Measurements from ENCODE around the gene COLGALT1.
"Not testable (repeated sequence)": the region's sequence is repeated elsewhere in the genome, so short reads cannot be mapped to it uniquely, and the experiment has no call there.

COLGALT1 gene

GRCh38 chr19:17555480-17555928 lies at the start of gene COLGALT1:
Gene COLGALT1 (plus strand): TSS chr19:17555649. CDS start chr19:17555714, 65 bp downstream.
- H3K4me3 ChIP-seq (ENCODE audit: low read depth, low read length), result peak within 1 kb of the TSS; percentile 86
- no peak for TF ChIP-seq CTCF (IDR thresholded peaks at IDR 0.05; ENCODE audit: low read depth, low read length)
- peak; percentile 98 for DNase-seq (ENCODE audit: low read depth, low spot score)
- in situ Hi-C loops (cut with HindIII; ENCODE audit: low sequenced_read_pairs), result no loop called here

GRCh38 chr19:17506745-17507144 lies 48.7 kb upstream of the COLGALT1 start:
- no peak overlapping the region for H3K4me3 ChIP-seq (ENCODE audit: low read depth, low read length)
- DNase-seq (ENCODE audit: low read depth, low spot score), result no peak
- TF ChIP-seq CTCF (IDR thresholded peaks at IDR 0.05; ENCODE audit: low read depth, low read length), result no peak
- in situ Hi-C loops (cut with HindIII; ENCODE audit: low sequenced_read_pairs), result no loop called here

DNA sequence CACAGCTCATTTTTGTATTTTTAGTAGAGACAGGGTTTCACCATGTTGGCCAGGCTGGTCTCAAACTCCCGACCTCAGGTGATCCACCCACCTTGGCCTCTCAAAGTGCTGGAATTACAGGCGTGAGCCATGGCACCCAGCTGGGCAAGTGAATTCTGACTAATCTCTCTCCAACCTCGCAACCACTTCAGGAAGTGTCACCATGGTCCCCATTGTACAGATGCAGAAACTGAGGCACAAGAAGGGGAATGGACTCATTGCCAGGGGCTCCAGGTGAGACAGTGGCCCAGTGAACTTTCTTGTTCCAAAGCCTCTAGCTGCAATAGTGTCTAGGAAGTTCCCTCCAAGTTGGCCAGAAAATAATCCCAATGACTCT lies 46.9 kb upstream of the COLGALT1 start:
- H3K4me3 ChIP-seq (ENCODE audit: low read depth, low read length); in situ Hi-C loops (cut with HindIII; ENCODE audit: low sequenced_read_pairs); DNase-seq (ENCODE audit: low read depth, low spot score): not testable (repeated sequence)

DNA sequence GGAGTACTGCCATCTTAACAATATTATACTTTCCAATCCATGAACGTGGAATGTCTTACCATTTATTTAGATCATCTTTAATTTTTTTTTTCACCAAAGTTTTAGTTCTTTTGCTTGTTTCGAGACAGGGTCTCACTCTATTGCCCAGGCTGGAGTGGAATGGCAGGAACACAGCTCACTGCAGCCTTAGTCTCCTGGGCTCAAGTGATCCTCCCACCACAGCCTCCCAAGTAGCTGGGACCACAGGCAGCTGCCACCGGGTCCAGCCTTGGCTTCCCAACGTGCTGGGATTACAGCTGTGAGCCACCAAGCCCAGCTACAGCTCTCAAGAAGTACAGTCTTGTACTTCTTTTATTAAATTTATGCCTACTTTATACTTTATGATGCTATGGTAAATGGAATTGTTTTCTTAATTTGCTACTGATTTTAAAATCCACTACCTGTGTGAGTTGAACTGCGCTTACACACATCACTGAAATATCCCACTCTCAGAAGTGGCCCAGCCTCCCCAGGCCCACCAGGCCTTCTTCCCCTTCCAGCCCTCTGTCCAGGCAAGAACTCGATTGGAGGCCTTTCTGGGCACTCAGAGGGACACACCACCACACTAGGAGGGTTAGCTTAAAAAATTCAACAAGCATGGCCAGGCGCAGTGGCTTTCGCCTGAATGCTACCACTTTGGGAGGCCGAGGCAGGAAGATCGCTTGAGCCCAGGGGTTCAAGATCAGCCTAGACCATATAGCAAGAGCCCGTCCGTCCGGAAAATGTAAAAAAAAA lies 45.0 kb upstream of the COLGALT1 start:
- H3K4me3 ChIP-seq (ENCODE audit: low read depth, low read length), result peak overlapping the region; percentile 68
- TF ChIP-seq CTCF (IDR thresholded peaks at IDR 0.05; ENCODE audit: low read depth, low read length), result no peak
- in situ Hi-C loops (cut with HindIII; ENCODE audit: low sequenced_read_pairs), result no loop called here
- DNase-seq (ENCODE audit: low read depth, low spot score), result no peak

GRCh38 chr19:17511724-17512573 lies 43.5 kb upstream of the COLGALT1 start:
- peak overlapping the region; percentile 68 for H3K4me3 ChIP-seq (ENCODE audit: low read depth, low read length)
- no peak for TF ChIP-seq CTCF (IDR thresholded peaks at IDR 0.05; ENCODE audit: low read depth, low read length)
- in situ Hi-C loops (cut with HindIII; ENCODE audit: low sequenced_read_pairs), result no loop called here
- DNase-seq (ENCODE audit: low read depth, low spot score), result peak; percentile 87

- peak overlapping the region; percentile 68 for H3K4me3 ChIP-seq (ENCODE audit: low read depth, low read length)
- in situ Hi-C loops (cut with HindIII; ENCODE audit: low sequenced_read_pairs), result no loop called here
- TF ChIP-seq CTCF (IDR thresholded peaks at IDR 0.05; ENCODE audit: low read depth, low read length), result no peak
- no peak for DNase-seq (ENCODE audit: low read depth, low spot score)
Observed at GRCh38 chr19:17512574-17512939, 42.9 kb upstream of the COLGALT1 start.
